ENCODE data around the gene RAMACL. TPM values are rescaled to one million over a fixed set of nuclear protein-coding genes. Genes with fewer than 3 reads are reported as not detected.
A peak's percentile ranks its signal among the peaks of the same experiment; 100 is the strongest.

Gene RAMACL
- total RNA-seq, 1 donor from 2014 or later: 1.2 TPM

DNA sequence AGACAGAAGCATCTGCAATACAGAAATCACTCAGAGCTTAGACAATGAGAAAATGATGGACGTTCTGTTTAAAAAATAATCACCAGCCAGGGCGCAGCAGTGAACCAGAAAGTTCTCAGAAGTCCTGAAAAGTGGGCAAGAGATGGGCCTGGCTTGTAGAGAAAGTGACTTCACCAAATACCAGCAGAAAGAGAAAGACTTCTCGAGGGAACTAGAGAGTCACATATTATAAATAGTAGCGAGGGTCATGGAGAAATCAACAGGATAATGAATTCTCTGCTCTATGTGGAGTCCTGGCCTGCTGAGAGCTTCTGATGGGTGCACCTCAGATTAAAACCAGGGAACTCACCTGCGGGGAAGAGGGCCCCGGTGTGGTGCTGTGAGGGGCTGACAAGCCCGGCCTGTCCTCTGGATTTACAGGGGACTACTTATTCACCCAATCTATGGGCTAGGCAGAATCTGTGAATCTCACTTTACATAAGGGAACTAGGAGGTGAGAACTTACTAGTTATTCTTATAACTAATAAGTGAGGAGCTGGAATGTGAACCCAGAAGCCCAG is 5.6 kb upstream of the RAMACL start:
- H3K4me3 ChIP-seq (ENCODE audit: insufficient read depth, low read depth, low read length): no peak overlapping the region
- no peak overlapping the region for H3K4me3 Mint-ChIP-seq (ENCODE audit: unreplicated experiment)
- no peak overlapping the region for H2AFZ ChIP-seq (ENCODE audit: low read depth, low read length)
- no peaks in the 10 kb centered on the region for H3K27me3 ChIP-seq (ENCODE audit: insufficient read depth, low read length)
- peak overlapping the region; percentile 26 for H3K27ac ChIP-seq (ENCODE audit: low read depth, low read length)
- H3K27ac Mint-ChIP-seq (ENCODE audit: unreplicated experiment): peak overlapping the region; percentile 98
- H3K36me3 Mint-ChIP-seq (ENCODE audit: low read depth, unreplicated experiment): peaks cover 6% of the 10 kb centered on the region
- DNase-seq (ENCODE audit: low read depth) (no peak), FAIRE-seq (no peak)
- H3K9me3 Mint-ChIP-seq (ENCODE audit: unreplicated experiment): no peaks in the 10 kb centered on the region
- H3K4me1 Mint-ChIP-seq (ENCODE audit: low read depth, unreplicated experiment): peaks cover 65% of the 10 kb centered on the region
- peaks cover 61% of the 10 kb centered on the region for H3K4me1 ChIP-seq (ENCODE audit: insufficient read depth, low read length)
- no peaks in the 10 kb centered on the region for H3K36me3 ChIP-seq (ENCODE audit: insufficient read depth, low read length)
- H3K27me3 Mint-ChIP-seq (ENCODE audit: low read depth, unreplicated experiment): no peaks in the 10 kb centered on the region
- H3K9me3 ChIP-seq (ENCODE audit: insufficient read depth, low read depth, low read length): no peaks in the 10 kb centered on the region
- H4K20me1 ChIP-seq (ENCODE audit: insufficient read depth, low read length): no peaks in the 10 kb centered on the region
- peak overlapping the region; percentile 49 for H3K9ac ChIP-seq (ENCODE audit: low read length)
- peaks cover 56% of the 10 kb centered on the region for H3K79me2 ChIP-seq (ENCODE audit: insufficient read depth, low read length)
- H3K4me2 ChIP-seq (ENCODE audit: low read length): peak overlapping the region; percentile 17
- no peak for TF ChIP-seq EZH2 (IDR thresholded peaks at IDR 0.05; ENCODE audit: insufficient read depth, low read length)
- TF ChIP-seq, protein P1, sequence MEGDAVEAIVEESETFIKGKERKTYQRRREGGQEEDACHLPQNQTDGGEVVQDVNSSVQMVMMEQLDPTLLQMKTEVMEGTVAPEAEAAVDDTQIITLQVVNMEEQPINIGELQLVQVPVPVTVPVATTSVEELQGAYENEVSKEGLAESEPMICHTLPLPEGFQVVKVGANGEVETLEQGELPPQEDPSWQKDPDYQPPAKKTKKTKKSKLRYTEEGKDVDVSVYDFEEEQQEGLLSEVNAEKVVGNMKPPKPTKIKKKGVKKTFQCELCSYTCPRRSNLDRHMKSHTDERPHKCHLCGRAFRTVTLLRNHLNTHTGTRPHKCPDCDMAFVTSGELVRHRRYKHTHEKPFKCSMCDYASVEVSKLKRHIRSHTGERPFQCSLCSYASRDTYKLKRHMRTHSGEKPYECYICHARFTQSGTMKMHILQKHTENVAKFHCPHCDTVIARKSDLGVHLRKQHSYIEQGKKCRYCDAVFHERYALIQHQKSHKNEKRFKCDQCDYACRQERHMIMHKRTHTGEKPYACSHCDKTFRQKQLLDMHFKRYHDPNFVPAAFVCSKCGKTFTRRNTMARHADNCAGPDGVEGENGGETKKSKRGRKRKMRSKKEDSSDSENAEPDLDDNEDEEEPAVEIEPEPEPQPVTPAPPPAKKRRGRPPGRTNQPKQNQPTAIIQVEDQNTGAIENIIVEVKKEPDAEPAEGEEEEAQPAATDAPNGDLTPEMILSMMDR (IDR thresholded peaks at IDR 0.05; ENCODE audit: insufficient read depth, low read depth, low read length): no peak

DNA sequence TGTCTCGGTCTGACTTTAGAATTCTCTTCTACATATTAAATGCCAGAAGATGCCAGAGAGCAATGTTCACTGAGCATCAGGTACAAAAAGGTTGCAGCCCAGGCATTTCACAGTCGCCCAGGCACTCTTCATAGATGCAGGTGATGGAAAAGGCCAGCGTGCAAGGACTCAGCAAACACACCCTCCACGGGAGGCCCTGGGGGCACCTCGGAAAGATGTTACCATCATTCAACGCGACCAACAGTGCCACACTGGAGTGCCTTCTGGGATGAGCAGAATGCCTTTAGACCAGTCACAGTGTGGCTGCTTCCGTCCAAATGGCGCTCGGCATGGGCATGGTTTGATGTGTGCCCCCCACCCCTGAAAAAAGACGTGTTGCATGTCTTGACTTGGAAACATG is 4.5 kb upstream of the RAMACL start:
- Histone ChIP-seq H3K79me2 (ENCODE audit: insufficient read depth, low read length) (peaks cover 53% of the 10 kb centered on the region), H3K9me3 (ENCODE audit: insufficient read depth, low read depth, low read length) (no peaks in the 10 kb centered on the region), H3K4me3 (ENCODE audit: insufficient read depth, low read depth, low read length) (no peak overlapping the region), H3K9ac (ENCODE audit: low read length) (no peak overlapping the region), H2AFZ (ENCODE audit: low read depth, low read length) (no peak overlapping the region), H3K36me3 (ENCODE audit: insufficient read depth, low read length) (no peaks in the 10 kb centered on the region), H3K4me2 (ENCODE audit: low read length) (no peak overlapping the region), H3K27ac (ENCODE audit: low read depth, low read length) (no peak overlapping the region), H3K27me3 (ENCODE audit: insufficient read depth, low read length) (no peaks in the 10 kb centered on the region), H4K20me1 (ENCODE audit: insufficient read depth, low read length) (no peaks in the 10 kb centered on the region), H3K4me1 (ENCODE audit: insufficient read depth, low read length) (peaks cover 51% of the 10 kb centered on the region)
- Mint-ChIP-seq H3K36me3 (ENCODE audit: low read depth, unreplicated experiment) (peaks cover 3% of the 10 kb centered on the region), H3K4me1 (ENCODE audit: low read depth, unreplicated experiment) (peaks cover 61% of the 10 kb centered on the region), H3K27ac (ENCODE audit: unreplicated experiment) (peak overlapping the region; percentile 37), H3K4me3 (ENCODE audit: unreplicated experiment) (no peak overlapping the region), H3K27me3 (ENCODE audit: low read depth, unreplicated experiment) (no peaks in the 10 kb centered on the region), H3K9me3 (ENCODE audit: unreplicated experiment) (no peaks in the 10 kb centered on the region)
- no peak for DNase-seq (ENCODE audit: low read depth)
- TF ChIP-seq, protein P1 (IDR thresholded peaks at IDR 0.05; ENCODE audit: insufficient read depth, low read depth, low read length): no peak
- no peak for TF ChIP-seq EZH2 (IDR thresholded peaks at IDR 0.05; ENCODE audit: insufficient read depth, low read length)
- no peak for FAIRE-seq

DNA sequence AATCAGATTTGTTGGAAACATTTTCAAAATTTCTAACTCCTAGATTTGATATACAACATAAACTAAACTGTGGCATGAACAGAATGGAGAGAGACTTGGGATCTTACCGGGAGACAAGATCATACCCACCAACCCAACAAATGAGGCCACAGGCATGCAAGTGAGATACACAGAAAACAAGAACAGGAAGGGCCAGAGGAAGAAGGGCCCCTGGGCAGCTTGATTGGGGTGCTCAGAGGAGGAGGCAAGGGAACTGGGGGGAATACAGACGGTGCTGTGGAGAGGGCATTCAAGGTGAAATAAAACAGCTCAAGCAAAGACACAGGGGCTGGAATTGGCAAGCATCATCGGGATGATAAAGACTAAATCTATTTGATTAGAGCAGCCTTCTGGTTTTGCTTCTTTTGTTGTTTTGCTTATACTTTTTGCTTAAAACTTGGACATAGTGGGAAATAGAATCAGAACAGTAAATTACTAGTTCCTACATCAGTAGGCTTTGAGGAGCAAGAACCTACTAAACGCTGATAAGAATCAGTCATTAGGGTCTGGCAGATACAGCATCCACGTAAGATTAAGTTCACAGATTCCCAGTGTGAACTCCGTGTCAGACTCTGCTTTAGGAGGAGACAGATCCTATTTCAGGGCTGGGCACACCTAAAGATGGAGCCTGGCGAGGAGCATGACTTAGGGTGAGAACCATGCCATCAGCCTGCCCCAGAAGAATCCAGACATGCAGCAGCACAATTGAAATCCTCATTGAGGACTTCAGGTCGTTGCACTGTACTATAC is 3.5 kb upstream of the RAMACL start:
- no peaks in the 10 kb centered on the region for H4K20me1 ChIP-seq (ENCODE audit: insufficient read depth, low read length)
- peak overlapping the region; percentile 21 for H3K9ac ChIP-seq (ENCODE audit: low read length)
- no peaks in the 10 kb centered on the region for H3K36me3 ChIP-seq (ENCODE audit: insufficient read depth, low read length)
- TF ChIP-seq EZH2 (IDR thresholded peaks at IDR 0.05; ENCODE audit: insufficient read depth, low read length): no peak
- TF ChIP-seq, protein P1 (IDR thresholded peaks at IDR 0.05; ENCODE audit: insufficient read depth, low read depth, low read length): no peak
- no peaks in the 10 kb centered on the region for H3K9me3 ChIP-seq (ENCODE audit: insufficient read depth, low read depth, low read length)
- H3K4me3 ChIP-seq (ENCODE audit: insufficient read depth, low read depth, low read length): no peak overlapping the region
- Mint-ChIP-seq H3K27ac (ENCODE audit: unreplicated experiment) (peak overlapping the region; percentile 74), H3K9me3 (ENCODE audit: unreplicated experiment) (no peaks in the 10 kb centered on the region), H3K27me3 (ENCODE audit: low read depth, unreplicated experiment) (no peaks in the 10 kb centered on the region), H3K36me3 (ENCODE audit: low read depth, unreplicated experiment) (peaks cover 2% of the 10 kb centered on the region), H3K4me1 (ENCODE audit: low read depth, unreplicated experiment) (peaks cover 55% of the 10 kb centered on the region), H3K4me3 (ENCODE audit: unreplicated experiment) (peak overlapping the region; percentile 0)
- peak overlapping the region; percentile 50 for H3K27ac ChIP-seq (ENCODE audit: low read depth, low read length)
- H2AFZ ChIP-seq (ENCODE audit: low read depth, low read length): no peak overlapping the region
- H3K27me3 ChIP-seq (ENCODE audit: insufficient read depth, low read length): no peaks in the 10 kb centered on the region
- peaks cover 56% of the 10 kb centered on the region for H3K79me2 ChIP-seq (ENCODE audit: insufficient read depth, low read length)
- DNase-seq (ENCODE audit: low read depth) (no peak), FAIRE-seq (no peak)
- H3K4me1 ChIP-seq (ENCODE audit: insufficient read depth, low read length): peaks cover 41% of the 10 kb centered on the region
- H3K4me2 ChIP-seq (ENCODE audit: low read length): peak overlapping the region; percentile 63

Measured in astrocyte (in vitro differentiated cells and primary cell).